Right lobe of liver (tissue), 4 donors: ENCODE results near the gene NAPA.

Experiments
- CTCF ChIP-seq, 4 donors: fragments of 200-600 bp in 3 of 4; fragments of 450-650 bp in 1 of 4; IDR thresholded peaks; one replicate each; pipeline versions ENCODE4 v1.5.1 to v1.8.0; 2016 to 2022; ENCODE audit warnings: antibody characterized with exemption in 4 of 4, mild to moderate bottlenecking in 2 of 4
- POLR2A ChIP-seq: fragments of 450-650 bp; IDR thresholded peaks from one replicate; pipeline ENCODE4 v1.6.1; 2017; ENCODE audit warnings: antibody characterized with exemption, mild to moderate bottlenecking
- donor health status: DM: no; HTN: no; CAD: no.
- donor health status: DM: no; HTN: no; CAD: no.
- donor health status: DM: no; HTN: yes; CAD: no.

- TF ChIP-seq CTCF (IDR thresholded peaks at IDR 0.05) (no peak), POLR2A (peak; percentile 69)
Observed at GRCh38 chr19:47512183-47512947, 2.5 kb downstream of the NAPA start.
